SK-N-SH (cell line): ENCODE measurements around the gene THSD4. TPM values are rescaled to one million over a fixed set of nuclear protein-coding genes. Genes with fewer than 3 reads are reported as not detected.

Source experiments
- CTCF ChIA-PET: fragments of 300-600, 350-600 bp; formaldehyde crosslinking; extraction: SDS; loops from one replicate; lab custom pipeline; 2021; lab: Yijun Ruan, JAX
- POLR2A ChIA-PET: fragments of 350-600 bp; sonication (Branson Sonifier 250); formaldehyde crosslinking; extraction: SDS; loops from one replicate; lab custom pipeline; 2020; ENCODE audit warnings: antibody characterized with exemption, inconsistent platforms; lab: Yijun Ruan, JAX
- DNase-seq: peaks from one replicate; pipeline ENCODE4 v3.0.0; 2012
- H2AFZ ChIP-seq: fragments of 200-600 bp; sonication (generic); 2 replicates; pipeline ENCODE4 v1.8.1; 2016; ENCODE audit warnings: antibody characterized with exemption, mild to moderate bottlenecking, low read depth
- H3F3A ChIP-seq: fragments of 200-600 bp; sonication (generic); replicated peaks from 2 replicates; pipeline ENCODE3; 2016; ENCODE audit warnings: antibody characterized with exemption, mild to moderate bottlenecking; ENCODE audit not compliant: insufficient read depth
- H3K27ac ChIP-seq, 2 experiments: fragments of 200-500 bp in 1 of 2; fragments of 200-600 bp in 1 of 2; sonication (Bioruptor generic) in 1 of 2; sonication (generic), shearing (Covaris generic) in 1 of 2; 2 replicates each; pipeline versions ENCODE4 v1.5.1 to v1.6.1; 2014 to 2016; ENCODE audit warnings: low read depth in 2 of 2, inconsistent platforms in 1 of 2, low read length in 1 of 2, mild to moderate bottlenecking in 1 of 2, mixed read lengths in 1 of 2
- H3K27me3 ChIP-seq: fragments of 200-600 bp; sonication (generic), shearing (Covaris generic); 2 replicates; pipeline ENCODE4 v1.6.1; 2016; ENCODE audit warnings: mixed run types; ENCODE audit not compliant: insufficient read depth
- H3K36me3 ChIP-seq, 2 experiments: fragments of 200-500 bp in 1 of 2; fragments of 200-600 bp in 1 of 2; sonication (Bioruptor generic) in 1 of 2; sonication (generic) in 1 of 2; replicated peaks in 1 of 2; 2 replicates each; pipeline versions ENCODE3 to v1.5.1; 2014 to 2016; ENCODE audit warnings: low read length in 1 of 2, mild to moderate bottlenecking in 1 of 2; ENCODE audit not compliant: insufficient read depth in 2 of 2, control insufficient read depth in 1 of 2
- H3K4me1 ChIP-seq, 2 experiments: fragments of 200-500 bp in 1 of 2; fragments of 200-600 bp in 1 of 2; sonication (Bioruptor generic) in 1 of 2; sonication (generic), shearing (Covaris generic) in 1 of 2; 2 replicates each; pipeline versions ENCODE4 v1.5.1 to v1.6.1; 2014 to 2016; ENCODE audit warnings: low read depth in 1 of 2, low read length in 1 of 2, mixed run types in 1 of 2; ENCODE audit not compliant: insufficient read depth in 2 of 2, control insufficient read depth in 1 of 2
- H3K4me2 ChIP-seq: fragments of 200-600 bp; sonication (generic), shearing (Covaris generic); 2 replicates; pipeline ENCODE4 v1.6.1; 2017; ENCODE audit warnings: mixed run types
- H3K4me3 ChIP-seq, 2 experiments: fragments of 200-500 bp in 1 of 2; fragments of 200-600 bp in 1 of 2; sonication (Bioruptor generic) in 1 of 2; sonication (generic), shearing (Covaris generic) in 1 of 2; 2 replicates each; pipeline versions ENCODE4 v1.5.1 to v1.8.1; 2014 to 2016; ENCODE audit warnings: low read depth in 2 of 2, inconsistent platforms in 1 of 2, low read length in 1 of 2, mild to moderate bottlenecking in 1 of 2, mixed read lengths in 1 of 2, moderate library complexity in 1 of 2
- H3K79me2 ChIP-seq: fragments of 200-600 bp; sonication (generic); 2 replicates; pipeline ENCODE4 v1.8.1; 2017; ENCODE audit warnings: mild to moderate bottlenecking; ENCODE audit not compliant: insufficient read depth
- H3K9ac ChIP-seq: fragments of 200-600 bp; sonication (generic); 2 replicates; pipeline ENCODE4 v1.6.1; 2017; ENCODE audit warnings: mixed run types
- H3K9me2 ChIP-seq: fragments of 200-600 bp; sonication (generic); 2 replicates; pipeline ENCODE4 v1.6.1; 2017; ENCODE audit warnings: mixed run types
- H3K9me3 ChIP-seq: fragments of 200-600 bp; sonication (generic); 2 replicates; pipeline ENCODE4 v1.6.1; 2017; ENCODE audit warnings: mixed run types, mild to moderate bottlenecking, moderate library complexity
- H4K20me1 ChIP-seq: fragments of 200-600 bp; sonication (generic); 2 replicates; pipeline ENCODE4 v1.6.1; 2017; ENCODE audit warnings: mild to moderate bottlenecking, mixed run types; ENCODE audit not compliant: insufficient read depth
- EZH2phosphoT487 ChIP-seq: fragments of 200-600 bp; sonication (generic); IDR thresholded peaks from 2 replicates; pipeline ENCODE4 v1.6.1; 2017; ENCODE audit warnings: low read depth, mixed run types, mild to moderate bottlenecking, antibody characterized with exemption, moderate library complexity, borderline replicate concordance
- FOSL2 ChIP-seq: IDR thresholded peaks from 2 replicates; pipeline ENCODE4 v1.4.0; 2012; ENCODE audit warnings: low read depth, mild to moderate bottlenecking, moderate library complexity, borderline replicate concordance
- FOXJ3 ChIP-seq: sonication (generic); formaldehyde crosslinking; IDR thresholded peaks from 2 replicates; pipeline ENCODE4 v1.5.1; 2020; ENCODE audit warnings: mild to moderate bottlenecking, missing genetic modification reagents
- JUND ChIP-seq: IDR thresholded peaks from 2 replicates; pipeline ENCODE4 v1.4.0; 2012
- NRF1 ChIP-seq: IDR thresholded peaks from 2 replicates; pipeline ENCODE4 v1.6.1; 2012; ENCODE audit warnings: low read depth, mild to moderate bottlenecking, low read length
- POLR2AphosphoS5 ChIP-seq: IDR thresholded peaks from 2 replicates; pipeline ENCODE4 v1.6.1; 2012; ENCODE audit warnings: low read depth, low read length
- RCOR1 ChIP-seq: fragments of 150-350 bp; IDR thresholded peaks from 2 replicates; pipeline ENCODE4 v1.6.1; 2017; ENCODE audit warnings: antibody characterized with exemption, low read length
- SMC3 ChIP-seq: IDR thresholded peaks from 2 replicates; pipeline ENCODE4 v1.6.1; 2012; ENCODE audit warnings: low read depth, low read length, improper control_type of control experiment
- TAF1 ChIP-seq: IDR thresholded peaks from 2 replicates; pipeline ENCODE4 v1.6.1; 2012; ENCODE audit warnings: low read depth, mild to moderate bottlenecking, low read length, moderate library complexity, borderline replicate concordance
- USF2 ChIP-seq: fragments of 150-350 bp; IDR thresholded peaks from 2 replicates; pipeline ENCODE4 v1.6.1; 2017; ENCODE audit warnings: antibody characterized with exemption, low read length, low read depth, borderline replicate concordance
- WGBS: methylation state at CpG from one replicate; pipeline ENCODE4 v1.1.6; 2017; ENCODE audit warnings: low lambda C conversion rate; 5-methylcytosine and 5-hydroxymethylcytosine counted together
- polyA plus RNA-seq, 3 experiments: library from polyadenylated mRNA; depleted of rRNA; stranded (reverse); fragments of >200 nt; gene quantifications; 2 replicates each; pipeline ENCODE4 v1.2.3, GENCODE V29; 2012
- TF ChIP-seq, protein P1 (sequence below): IDR thresholded peaks from 2 replicates; pipeline ENCODE4 v1.6.1; 2012; ENCODE audit warnings: mild to moderate bottlenecking, low read depth, low read length, moderate library complexity
- TF ChIP-seq, protein P2 (sequence below): fragments of 150-350 bp; IDR thresholded peaks from 2 replicates; pipeline ENCODE4 v1.6.1; 2016; ENCODE audit warnings: mild to moderate bottlenecking, low read depth, low read length
- TF ChIP-seq, protein P3 (sequence below): IDR thresholded peaks from 2 replicates; pipeline ENCODE4; 2012
- TF ChIP-seq, protein P4 (sequence below): IDR thresholded peaks from 2 replicates; pipeline ENCODE4 v1.4.0; 2012; ENCODE audit warnings: low read depth

The THSD4 gene
- polyA plus RNA-seq, 1 of the 3 experiments (the other 2 are of a cell fraction) = 79.1 TPM

DNA sequence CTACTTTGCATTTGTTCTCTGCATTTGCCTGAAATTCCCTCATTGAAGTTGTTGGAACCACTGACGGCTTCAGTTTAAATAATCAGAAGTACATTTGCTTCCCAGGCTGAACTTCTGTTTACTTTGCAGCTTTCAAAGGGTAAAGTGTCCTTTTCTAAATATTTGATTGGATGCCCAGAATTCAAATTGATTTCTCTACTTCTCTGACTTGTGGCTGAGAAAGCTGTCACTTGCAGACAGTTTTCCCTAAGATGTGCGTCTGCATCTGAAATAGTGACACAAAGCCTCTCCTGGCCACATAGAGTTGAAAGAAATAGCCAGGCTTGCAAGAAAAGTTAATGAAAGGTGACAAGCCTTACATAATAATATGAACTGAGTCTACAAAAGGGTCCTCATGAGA lies 299.6 kb downstream of the THSD4 start:
- Histone ChIP-seq H3K27ac (no peak overlapping the region), H3K9ac (no peak overlapping the region), H2AFZ (no peak overlapping the region), H3K36me3 (peaks cover 3 to 4% of the 10 kb centered on the region in 2 experiments), H3K4me3 (no peak overlapping the region), H3K9me3 (no peaks in the 10 kb centered on the region), H3K4me1 (no peaks in the 10 kb centered on the region), H4K20me1 (no peaks in the 10 kb centered on the region), H3K9me2 (no peaks in the 10 kb centered on the region), H3F3A (no peaks in the 10 kb centered on the region), H3K4me2 (no peak overlapping the region), H3K27me3 (no peaks in the 10 kb centered on the region), H3K79me2 (no peaks in the 10 kb centered on the region)
- 98% methylated on average over 2 of the region's 2 CpGs for WGBS
- ChIA-PET POLR2A (no interaction called here), CTCF (interaction anchor here (1.0 to 1.8 kb wide), 4 partner anchors 14 to 316 kb away, joined by 3 to 4 read pairs (median 3); no protein-coding TSS in a partner anchor)
- no peak for DNase-seq
- TF ChIP-seq TAF1 (no peak), USF2 (no peak), NRF1 (no peak), SMC3 (no peak)
- TF ChIP-seq, protein P1, sequence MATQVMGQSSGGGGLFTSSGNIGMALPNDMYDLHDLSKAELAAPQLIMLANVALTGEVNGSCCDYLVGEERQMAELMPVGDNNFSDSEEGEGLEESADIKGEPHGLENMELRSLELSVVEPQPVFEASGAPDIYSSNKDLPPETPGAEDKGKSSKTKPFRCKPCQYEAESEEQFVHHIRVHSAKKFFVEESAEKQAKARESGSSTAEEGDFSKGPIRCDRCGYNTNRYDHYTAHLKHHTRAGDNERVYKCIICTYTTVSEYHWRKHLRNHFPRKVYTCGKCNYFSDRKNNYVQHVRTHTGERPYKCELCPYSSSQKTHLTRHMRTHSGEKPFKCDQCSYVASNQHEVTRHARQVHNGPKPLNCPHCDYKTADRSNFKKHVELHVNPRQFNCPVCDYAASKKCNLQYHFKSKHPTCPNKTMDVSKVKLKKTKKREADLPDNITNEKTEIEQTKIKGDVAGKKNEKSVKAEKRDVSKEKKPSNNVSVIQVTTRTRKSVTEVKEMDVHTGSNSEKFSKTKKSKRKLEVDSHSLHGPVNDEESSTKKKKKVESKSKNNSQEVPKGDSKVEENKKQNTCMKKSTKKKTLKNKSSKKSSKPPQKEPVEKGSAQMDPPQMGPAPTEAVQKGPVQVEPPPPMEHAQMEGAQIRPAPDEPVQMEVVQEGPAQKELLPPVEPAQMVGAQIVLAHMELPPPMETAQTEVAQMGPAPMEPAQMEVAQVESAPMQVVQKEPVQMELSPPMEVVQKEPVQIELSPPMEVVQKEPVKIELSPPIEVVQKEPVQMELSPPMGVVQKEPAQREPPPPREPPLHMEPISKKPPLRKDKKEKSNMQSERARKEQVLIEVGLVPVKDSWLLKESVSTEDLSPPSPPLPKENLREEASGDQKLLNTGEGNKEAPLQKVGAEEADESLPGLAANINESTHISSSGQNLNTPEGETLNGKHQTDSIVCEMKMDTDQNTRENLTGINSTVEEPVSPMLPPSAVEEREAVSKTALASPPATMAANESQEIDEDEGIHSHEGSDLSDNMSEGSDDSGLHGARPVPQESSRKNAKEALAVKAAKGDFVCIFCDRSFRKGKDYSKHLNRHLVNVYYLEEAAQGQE = no peak
- TF ChIP-seq, protein P2, sequence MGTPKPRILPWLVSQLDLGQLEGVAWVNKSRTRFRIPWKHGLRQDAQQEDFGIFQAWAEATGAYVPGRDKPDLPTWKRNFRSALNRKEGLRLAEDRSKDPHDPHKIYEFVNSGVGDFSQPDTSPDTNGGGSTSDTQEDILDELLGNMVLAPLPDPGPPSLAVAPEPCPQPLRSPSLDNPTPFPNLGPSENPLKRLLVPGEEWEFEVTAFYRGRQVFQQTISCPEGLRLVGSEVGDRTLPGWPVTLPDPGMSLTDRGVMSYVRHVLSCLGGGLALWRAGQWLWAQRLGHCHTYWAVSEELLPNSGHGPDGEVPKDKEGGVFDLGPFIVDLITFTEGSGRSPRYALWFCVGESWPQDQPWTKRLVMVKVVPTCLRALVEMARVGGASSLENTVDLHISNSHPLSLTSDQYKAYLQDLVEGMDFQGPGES = no peak
- TF ChIP-seq, protein P3, sequence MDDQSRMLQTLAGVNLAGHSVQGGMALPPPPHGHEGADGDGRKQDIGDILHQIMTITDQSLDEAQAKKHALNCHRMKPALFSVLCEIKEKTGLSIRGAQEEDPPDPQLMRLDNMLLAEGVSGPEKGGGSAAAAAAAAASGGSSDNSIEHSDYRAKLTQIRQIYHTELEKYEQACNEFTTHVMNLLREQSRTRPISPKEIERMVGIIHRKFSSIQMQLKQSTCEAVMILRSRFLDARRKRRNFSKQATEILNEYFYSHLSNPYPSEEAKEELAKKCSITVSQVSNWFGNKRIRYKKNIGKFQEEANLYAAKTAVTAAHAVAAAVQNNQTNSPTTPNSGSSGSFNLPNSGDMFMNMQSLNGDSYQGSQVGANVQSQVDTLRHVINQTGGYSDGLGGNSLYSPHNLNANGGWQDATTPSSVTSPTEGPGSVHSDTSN = no peak

DNA sequence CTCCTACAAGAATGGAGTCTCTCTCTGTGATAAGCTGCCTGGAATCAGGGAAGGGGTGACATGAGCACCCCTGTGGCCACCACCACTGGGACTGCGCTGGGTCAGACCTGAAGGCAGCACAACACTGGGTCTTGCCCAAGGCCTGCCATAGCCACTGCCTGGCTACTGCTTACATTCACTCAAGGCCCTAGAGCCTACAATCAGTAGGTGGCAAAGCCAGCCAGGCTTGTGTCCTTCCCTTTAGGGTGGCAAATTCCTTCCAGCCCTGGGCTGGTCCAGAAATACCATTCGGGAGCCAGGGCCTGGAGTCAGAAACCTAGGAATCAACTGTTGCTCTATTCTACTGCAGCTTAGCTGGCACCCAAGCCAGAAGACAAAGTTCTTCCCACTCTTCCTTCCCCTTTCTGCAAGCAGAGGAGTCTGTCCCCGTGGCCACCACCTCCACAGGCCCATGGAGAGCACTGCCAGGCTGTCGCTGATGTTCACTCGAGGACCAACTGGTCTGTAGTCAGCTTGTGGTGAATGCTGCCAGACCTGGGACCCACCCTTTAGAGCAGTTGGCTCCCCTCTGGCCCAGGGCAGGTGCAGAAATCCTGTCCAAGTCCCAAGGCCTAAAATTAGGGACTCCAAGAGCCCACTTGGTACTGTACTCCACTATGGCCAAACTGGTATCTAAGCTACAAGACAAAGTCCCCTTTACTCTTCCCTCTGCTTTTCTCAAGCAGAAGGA lies 307.4 kb downstream of the THSD4 start:
- Histone ChIP-seq H3K9me2 (no peaks in the 10 kb centered on the region), H3K4me3 (no peak overlapping the region), H3K9ac (no peak overlapping the region), H4K20me1 (no peaks in the 10 kb centered on the region), H2AFZ (no peak overlapping the region), H3K27me3 (no peaks in the 10 kb centered on the region), H3K4me2 (no peak overlapping the region), H3K36me3 (peaks cover 0 to 2% of the 10 kb centered on the region in 2 experiments), H3F3A (no peaks in the 10 kb centered on the region), H3K27ac (no peak overlapping the region), H3K9me3 (no peaks in the 10 kb centered on the region), H3K4me1 (no peaks in the 10 kb centered on the region), H3K79me2 (no peaks in the 10 kb centered on the region)
- POLR2A ChIA-PET = no interaction called here
- CTCF ChIA-PET = no interaction called here
- WGBS = 90% methylated on average over 4 of the region's 5 CpGs
- no peak for DNase-seq
- TF ChIP-seq, protein P4, sequence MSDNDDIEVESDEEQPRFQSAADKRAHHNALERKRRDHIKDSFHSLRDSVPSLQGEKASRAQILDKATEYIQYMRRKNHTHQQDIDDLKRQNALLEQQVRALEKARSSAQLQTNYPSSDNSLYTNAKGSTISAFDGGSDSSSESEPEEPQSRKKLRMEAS = no peak
- TF ChIP-seq EZH2phosphoT487 = no peak
- TF ChIP-seq FOSL2 = no peak
- no peak for TF ChIP-seq USF2
- no peak for TF ChIP-seq POLR2AphosphoS5
- no peak for TF ChIP-seq FOXJ3
- no peak for TF ChIP-seq NRF1
- TF ChIP-seq, protein P3 = no peak
- no peak for TF ChIP-seq JUND
- no peak for TF ChIP-seq RCOR1
